GM18873 (cell line): ENCODE measurements around the gene PHOX2B.
"Not testable (repeated sequence)": the region's sequence is repeated elsewhere in the genome, so short reads cannot be mapped to it uniquely, and the experiment has no call there.

Experiments
- ATAC-seq: cut with Tn5 transposase; IDR thresholded peaks from one replicate; pipeline ENCODE4 v1.9.1; 2021; ENCODE audit warnings: mild to moderate bottlenecking, moderate library complexity, moderate number of reproducible peaks; ENCODE audit not compliant: unreplicated experiment, low FRiP score

Gene PHOX2B

DNA sequence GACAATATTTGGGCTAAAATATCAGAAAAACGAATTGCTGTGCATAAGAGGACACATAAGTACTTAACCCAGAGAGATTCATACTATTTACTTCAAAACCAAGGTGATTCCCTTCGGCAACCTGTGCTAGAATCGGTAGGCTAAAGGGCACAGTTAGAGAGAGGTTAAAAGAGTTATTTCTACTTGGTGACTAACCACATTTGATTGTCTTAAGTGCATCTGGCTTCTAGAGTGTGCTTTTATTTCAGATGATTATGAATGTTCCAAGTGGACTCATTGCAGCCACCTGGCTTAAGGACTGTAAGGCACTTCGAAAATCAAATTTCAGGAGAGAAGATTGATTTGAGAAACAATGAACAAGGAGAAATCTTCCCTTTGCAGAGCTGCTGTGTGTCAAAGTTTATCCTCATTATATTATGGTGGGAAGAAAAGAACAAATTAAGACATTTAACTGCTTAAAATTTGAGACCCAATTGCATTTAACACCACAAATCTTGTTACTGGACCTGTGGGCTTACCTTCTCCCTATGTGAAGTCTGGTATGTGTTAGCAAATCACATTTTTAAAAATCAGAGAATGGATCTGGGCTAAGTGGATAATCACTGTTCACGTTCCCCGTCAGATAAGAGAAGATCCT lies 34.0 kb downstream of the PHOX2B start:
- ATAC-seq = no peak

DNA sequence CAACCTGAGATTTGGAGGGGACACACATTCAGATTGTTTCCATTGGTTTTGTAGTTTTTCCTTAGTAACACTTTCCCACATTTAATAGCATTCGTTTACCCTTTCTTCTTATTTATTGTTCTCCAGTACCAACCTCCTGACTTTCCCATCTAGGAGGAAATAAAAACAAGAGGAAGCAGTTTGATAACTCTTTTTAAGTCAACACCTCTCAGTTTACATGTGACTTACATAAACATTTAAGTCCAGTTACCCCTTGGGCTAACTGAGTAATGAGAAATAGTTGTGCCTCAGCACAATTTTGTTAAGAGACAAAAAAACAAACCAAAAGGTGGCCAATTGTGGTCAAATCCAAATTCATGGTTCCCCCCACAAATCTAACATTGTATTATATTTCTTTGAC lies 34.8 kb downstream of the PHOX2B start:
- ATAC-seq = no peak

GRCh38 chr4:41712425-41712824 lies 36.1 kb downstream of the PHOX2B start:
- no peak for ATAC-seq

DNA sequence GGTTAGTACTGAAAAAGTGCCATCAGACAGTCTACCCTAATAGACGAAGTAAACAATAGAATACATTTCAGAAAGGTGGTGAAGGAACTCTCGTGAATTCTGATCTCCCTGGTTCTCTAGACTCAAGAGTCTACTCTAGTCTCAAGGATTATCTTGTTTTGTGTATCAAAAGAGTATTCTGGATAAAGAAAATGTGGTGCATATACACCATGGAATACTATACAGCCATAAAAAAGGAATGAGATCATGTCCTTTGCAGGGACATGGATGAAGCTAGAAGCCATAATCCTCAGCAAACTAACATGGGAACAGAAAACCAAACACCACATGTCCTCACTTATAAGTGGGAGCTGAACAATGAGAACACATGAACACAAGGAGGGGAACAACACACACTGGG lies 36.9 kb downstream of the PHOX2B start:
- ATAC-seq = not testable (repeated sequence)

DNA sequence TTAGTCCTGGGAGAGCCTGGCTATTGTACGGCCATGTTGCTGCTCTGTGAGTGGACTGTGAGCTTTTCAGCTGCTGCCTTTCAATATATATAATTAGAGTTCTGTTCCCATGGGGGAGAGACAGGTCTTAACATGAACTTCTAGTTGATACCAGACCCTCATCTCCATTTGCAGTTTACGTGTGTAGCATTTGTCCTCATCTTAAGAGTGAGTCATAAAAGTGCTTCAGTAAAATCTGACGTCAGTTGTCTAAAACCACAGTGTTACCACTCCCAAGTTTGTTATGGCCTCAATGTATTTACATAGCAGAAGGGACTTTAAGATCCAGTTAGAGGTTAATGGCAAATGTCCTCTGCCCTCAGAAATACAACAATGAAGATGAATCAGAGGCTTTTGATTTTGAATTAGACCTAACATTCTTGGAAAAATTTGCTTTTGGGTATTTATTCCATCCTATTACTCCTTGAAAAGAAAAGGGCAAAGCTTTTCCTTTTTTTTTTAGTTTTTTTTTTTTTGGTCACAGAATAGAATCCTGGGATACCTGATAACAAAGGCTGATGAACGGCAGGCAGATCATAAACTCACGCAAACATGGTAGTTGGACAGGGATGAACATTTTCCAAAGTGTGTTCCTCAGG lies 38.6 kb downstream of the PHOX2B start:
- ATAC-seq = no peak

DNA sequence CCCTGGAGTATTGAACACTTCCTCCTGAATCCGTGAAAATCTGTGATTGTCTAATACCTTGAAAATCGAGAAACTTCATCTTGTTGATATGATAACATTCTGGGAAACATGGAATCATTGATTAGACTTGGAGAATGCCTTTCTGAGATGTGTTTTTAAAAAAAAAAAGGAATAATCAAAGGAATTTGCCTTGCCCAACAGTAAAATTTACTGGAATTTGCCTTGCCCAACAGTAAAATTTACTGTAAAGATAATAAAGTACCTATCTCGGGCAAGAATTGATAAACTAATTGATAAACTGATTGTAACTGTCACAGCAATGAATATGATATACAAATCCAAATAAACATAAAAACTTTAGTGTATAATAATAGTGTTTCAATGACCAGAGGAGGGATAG lies 44.7 kb downstream of the PHOX2B start:
- ATAC-seq = no peak

- ATAC-seq = no peak
These were observed 45.8 kb downstream of the PHOX2B start for GRCh38 chr4:41702770-41703169.

DNA sequence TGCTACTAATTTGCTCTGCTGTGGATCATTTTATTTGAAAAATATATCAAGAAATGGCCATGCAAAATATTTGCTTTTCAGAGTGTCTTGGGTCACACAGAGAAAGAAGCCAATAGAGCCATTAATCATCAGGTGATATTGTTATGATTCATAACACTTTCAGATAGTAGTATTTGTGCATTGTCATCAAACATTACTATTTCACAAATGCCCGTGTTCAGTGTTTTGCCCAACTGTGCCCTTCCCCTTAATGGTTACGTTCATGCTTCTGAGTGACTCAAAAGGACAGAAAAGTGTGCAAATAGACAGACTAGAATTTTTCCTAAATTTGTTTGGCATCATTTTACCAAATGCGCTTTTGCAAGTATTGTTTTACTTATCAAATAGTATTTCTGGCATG lies 46.5 kb downstream of the PHOX2B start:
- no peak for ATAC-seq

DNA sequence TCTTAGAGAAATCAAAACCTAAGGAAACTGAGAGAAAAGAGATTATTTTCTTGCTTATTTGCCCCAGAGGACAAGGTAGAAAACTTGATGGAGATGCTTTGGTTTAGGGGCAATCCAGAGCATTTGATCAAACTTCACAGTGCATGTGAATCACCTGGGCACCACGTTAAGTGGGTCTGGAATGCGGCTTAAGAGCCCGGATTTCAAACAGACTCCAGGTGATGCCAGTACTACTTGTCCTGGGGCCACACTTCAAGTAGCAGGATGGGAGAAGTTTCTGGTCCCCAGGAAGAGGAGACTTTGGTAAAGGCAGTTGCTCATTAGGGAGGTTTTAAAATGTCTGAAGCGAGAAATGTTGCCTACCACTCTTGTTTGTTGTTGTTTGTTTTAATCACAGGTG lies 51.8 kb downstream of the PHOX2B start:
- no peak for ATAC-seq

GRCh38 chr4:41696131-41696530 lies 52.4 kb downstream of the PHOX2B start:
- no peak for ATAC-seq
